ENCODE results near the gene TLR10.

TLR10 gene

DNA sequence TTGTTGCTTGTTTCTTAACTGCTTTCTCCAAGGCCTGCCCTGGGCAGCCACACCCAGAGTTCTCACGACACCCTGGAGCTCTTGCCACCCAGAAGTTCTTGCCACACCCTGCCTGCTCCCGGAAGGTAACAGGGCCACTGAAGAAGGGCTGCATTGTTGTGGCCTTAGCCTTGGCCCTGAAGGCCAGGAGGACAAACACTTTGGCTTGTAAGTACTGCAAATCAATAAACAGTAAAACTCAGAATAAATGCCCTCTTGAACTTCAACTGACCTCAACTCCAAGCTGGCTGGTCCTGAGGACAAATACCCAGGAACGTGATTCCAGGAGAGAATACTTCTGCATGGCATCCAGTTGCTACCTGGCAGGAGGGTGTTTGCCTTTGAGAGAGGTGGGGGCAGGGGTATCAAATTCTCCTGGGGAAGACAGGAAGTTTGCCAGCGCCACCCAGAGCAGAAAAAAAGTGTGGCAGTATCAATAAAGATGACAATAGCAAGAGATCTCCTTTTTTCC is 54.1 kb downstream of the TLR10 start:
- no peak for DNase-seq

- no peak for DNase-seq
These were observed 58.3 kb downstream of the TLR10 start for GRCh38 chr4:38724475-38724808.

DNA sequence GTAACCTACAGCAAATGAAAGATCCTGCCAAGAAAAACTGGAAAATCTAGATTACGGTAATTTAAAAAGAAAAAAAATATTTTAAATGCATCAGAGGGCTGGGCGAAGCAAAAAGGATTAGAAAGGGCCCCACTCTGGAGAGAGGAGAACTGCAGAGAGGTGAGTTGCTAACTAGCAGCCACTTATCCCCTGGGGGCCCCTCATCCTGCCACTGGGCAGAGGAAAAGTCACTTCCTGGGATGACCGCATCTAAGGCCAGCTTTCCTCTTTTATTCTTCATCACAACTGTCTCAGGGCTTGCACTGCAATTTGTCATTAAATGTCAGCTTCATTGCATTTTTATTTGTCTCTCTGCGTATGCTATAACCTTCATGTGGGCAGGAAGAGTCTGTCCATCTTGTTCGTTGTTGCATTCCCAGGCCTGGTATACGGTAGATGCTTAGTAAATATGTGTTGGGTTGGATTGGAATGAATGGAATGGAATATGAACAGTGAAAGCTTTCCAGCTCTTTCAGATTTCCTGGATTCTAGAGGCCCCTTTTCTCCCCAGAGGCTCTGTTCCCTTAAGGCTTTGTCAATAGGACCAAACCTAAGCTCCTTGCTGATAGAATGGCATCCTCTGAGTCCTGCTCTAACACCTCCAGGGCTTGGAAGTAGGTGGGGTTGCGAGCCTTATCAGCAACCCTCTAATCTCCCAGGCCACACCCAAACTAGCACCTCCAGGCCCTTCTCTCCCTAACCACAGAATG is 58.9 kb downstream of the TLR10 start:
- DNase-seq = no peak

GRCh38 chr4:38723114-38723513 is 59.7 kb downstream of the TLR10 start:
- DNase-seq = no peak

Measured in midbrain (tissue), 1 donor.